ENCODE results near the gene NAA80. TPM values are rescaled to one million over a fixed set of nuclear protein-coding genes. Genes with fewer than 3 reads are reported as not detected.

Gene NAA80
- polyA plus RNA-seq, 1 donor from 2014 or later = 4.6 TPM

DNA sequence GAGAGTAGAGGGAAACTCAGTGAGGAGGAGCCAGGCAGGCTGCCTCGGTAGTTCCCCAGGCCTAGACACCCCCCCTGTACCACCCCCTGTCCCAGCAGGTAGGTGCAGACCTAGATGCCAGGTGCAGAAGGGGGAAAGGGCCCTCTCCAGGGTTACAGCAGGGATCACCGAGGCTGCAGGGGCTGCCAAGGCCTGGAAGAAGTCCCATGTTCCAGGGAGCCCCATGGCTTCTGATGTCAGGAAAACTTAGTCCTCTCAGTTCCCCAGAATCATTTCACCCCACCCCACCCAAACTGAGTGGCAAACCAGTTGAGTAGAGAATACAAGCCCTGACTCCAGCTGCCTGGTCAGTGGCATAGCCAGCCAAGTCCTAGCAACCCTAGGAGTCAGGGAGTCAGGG is 37.7 kb downstream of the NAA80 start:
- H3K9me2 ChIP-seq (ENCODE audit: insufficient read depth, low read length) = no peaks in the 10 kb centered on the region
- peaks cover 5% of the 10 kb centered on the region for H3K36me3 ChIP-seq (ENCODE audit: insufficient read depth, low read length)
- H3K27ac ChIP-seq (ENCODE audit: low read length) = no peak overlapping the region
- no peaks in the 10 kb centered on the region for H4K20me1 ChIP-seq (ENCODE audit: insufficient read depth)
- TF ChIP-seq EZH2 (IDR thresholded peaks at IDR 0.05; ENCODE audit: borderline replicate concordance, insufficient read depth, low read length, poor library complexity, severe bottlenecking) (no peak), MXI1 (conservative IDR thresholded peaks at IDR 0.05; ENCODE audit: poor library complexity, severe bottlenecking) (no peak), SMC3 (conservative IDR thresholded peaks at IDR 0.05; ENCODE audit: poor library complexity) (no peak)
- no peak overlapping the region for H2AFZ ChIP-seq (ENCODE audit: low read depth, low read length)
- peaks cover 5% of the 10 kb centered on the region for H3F3A ChIP-seq (ENCODE audit: insufficient read depth, low read length, poor library complexity, severe bottlenecking)
- H3K79me2 ChIP-seq (replicated peaks; ENCODE audit: insufficient read depth, low read length) = no peaks in the 10 kb centered on the region
- peak overlapping the region; percentile 95 for H3K9ac ChIP-seq (ENCODE audit: low read length)
- H3K4me2 ChIP-seq (ENCODE audit: low read length) = no peak overlapping the region
- H3K9me3 ChIP-seq (ENCODE audit: low read length) = no peaks in the 10 kb centered on the region
- no peaks in the 10 kb centered on the region for H3K27me3 ChIP-seq (ENCODE audit: insufficient read depth, low read depth, low read length)
- no peak overlapping the region for H3K4me3 ChIP-seq (ENCODE audit: low read length)

DNA sequence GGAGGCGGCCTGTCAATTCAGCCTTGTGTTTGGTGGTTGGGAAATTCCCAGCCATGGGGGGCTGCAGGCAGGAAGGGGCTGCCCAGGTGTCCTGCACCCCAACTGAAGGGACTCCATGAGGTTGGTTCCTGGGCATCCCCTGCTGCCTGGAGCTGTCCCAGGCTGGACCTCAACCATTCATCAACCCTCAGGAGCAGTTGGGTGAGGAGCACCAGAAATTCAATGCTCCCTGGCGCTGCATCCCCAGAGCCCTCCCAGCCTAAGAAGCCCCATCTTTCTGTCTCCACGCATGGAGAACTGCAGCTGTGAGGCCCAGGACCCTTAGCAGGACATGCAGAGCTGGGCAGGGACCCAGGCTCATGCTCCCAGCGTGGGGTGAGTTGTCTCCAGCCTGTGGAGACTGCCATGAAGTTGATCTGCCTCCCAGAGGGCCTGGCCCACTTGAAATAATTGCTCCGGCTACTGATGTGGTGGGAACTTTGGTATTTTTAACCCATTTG is 38.2 kb downstream of the NAA80 start:
- Histone ChIP-seq H4K20me1 (ENCODE audit: insufficient read depth) (no peaks in the 10 kb centered on the region), H3K79me2 (replicated peaks; ENCODE audit: insufficient read depth, low read length) (no peaks in the 10 kb centered on the region), H3F3A (ENCODE audit: insufficient read depth, low read length, poor library complexity, severe bottlenecking) (peaks cover 5% of the 10 kb centered on the region), H3K9me3 (ENCODE audit: low read length) (no peaks in the 10 kb centered on the region), H3K9me2 (ENCODE audit: insufficient read depth, low read length) (no peaks in the 10 kb centered on the region), H3K4me2 (ENCODE audit: low read length) (peak overlapping the region; percentile 59), H3K9ac (ENCODE audit: low read length) (peak overlapping the region; percentile 95), H3K27me3 (ENCODE audit: insufficient read depth, low read depth, low read length) (no peaks in the 10 kb centered on the region), H3K36me3 (ENCODE audit: insufficient read depth, low read length) (peaks cover 5% of the 10 kb centered on the region), H2AFZ (ENCODE audit: low read depth, low read length) (no peak overlapping the region), H3K4me3 (ENCODE audit: low read length) (peak overlapping the region; percentile 69), H3K27ac (ENCODE audit: low read length) (peak overlapping the region; percentile 90)
- TF ChIP-seq TAF1 (IDR thresholded peaks at IDR 0.05; ENCODE audit: low read depth) (no peak), EP300 (conservative IDR thresholded peaks at IDR 0.05; ENCODE audit: poor library complexity, severe bottlenecking) (no peak), SMC3 (conservative IDR thresholded peaks at IDR 0.05; ENCODE audit: poor library complexity) (no peak)
- TF ChIP-seq, protein P1, sequence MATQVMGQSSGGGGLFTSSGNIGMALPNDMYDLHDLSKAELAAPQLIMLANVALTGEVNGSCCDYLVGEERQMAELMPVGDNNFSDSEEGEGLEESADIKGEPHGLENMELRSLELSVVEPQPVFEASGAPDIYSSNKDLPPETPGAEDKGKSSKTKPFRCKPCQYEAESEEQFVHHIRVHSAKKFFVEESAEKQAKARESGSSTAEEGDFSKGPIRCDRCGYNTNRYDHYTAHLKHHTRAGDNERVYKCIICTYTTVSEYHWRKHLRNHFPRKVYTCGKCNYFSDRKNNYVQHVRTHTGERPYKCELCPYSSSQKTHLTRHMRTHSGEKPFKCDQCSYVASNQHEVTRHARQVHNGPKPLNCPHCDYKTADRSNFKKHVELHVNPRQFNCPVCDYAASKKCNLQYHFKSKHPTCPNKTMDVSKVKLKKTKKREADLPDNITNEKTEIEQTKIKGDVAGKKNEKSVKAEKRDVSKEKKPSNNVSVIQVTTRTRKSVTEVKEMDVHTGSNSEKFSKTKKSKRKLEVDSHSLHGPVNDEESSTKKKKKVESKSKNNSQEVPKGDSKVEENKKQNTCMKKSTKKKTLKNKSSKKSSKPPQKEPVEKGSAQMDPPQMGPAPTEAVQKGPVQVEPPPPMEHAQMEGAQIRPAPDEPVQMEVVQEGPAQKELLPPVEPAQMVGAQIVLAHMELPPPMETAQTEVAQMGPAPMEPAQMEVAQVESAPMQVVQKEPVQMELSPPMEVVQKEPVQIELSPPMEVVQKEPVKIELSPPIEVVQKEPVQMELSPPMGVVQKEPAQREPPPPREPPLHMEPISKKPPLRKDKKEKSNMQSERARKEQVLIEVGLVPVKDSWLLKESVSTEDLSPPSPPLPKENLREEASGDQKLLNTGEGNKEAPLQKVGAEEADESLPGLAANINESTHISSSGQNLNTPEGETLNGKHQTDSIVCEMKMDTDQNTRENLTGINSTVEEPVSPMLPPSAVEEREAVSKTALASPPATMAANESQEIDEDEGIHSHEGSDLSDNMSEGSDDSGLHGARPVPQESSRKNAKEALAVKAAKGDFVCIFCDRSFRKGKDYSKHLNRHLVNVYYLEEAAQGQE (IDR thresholded peaks at IDR 0.05; ENCODE audit: borderline replicate concordance) = no peak
- TF ChIP-seq, protein P2, sequence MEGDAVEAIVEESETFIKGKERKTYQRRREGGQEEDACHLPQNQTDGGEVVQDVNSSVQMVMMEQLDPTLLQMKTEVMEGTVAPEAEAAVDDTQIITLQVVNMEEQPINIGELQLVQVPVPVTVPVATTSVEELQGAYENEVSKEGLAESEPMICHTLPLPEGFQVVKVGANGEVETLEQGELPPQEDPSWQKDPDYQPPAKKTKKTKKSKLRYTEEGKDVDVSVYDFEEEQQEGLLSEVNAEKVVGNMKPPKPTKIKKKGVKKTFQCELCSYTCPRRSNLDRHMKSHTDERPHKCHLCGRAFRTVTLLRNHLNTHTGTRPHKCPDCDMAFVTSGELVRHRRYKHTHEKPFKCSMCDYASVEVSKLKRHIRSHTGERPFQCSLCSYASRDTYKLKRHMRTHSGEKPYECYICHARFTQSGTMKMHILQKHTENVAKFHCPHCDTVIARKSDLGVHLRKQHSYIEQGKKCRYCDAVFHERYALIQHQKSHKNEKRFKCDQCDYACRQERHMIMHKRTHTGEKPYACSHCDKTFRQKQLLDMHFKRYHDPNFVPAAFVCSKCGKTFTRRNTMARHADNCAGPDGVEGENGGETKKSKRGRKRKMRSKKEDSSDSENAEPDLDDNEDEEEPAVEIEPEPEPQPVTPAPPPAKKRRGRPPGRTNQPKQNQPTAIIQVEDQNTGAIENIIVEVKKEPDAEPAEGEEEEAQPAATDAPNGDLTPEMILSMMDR (IDR thresholded peaks at IDR 0.05; ENCODE audit: poor library complexity, severe bottlenecking) = no peak

All from neural cell (in vitro differentiated cells).